ENCODE data around the gene ERMAP.

Gene ERMAP

DNA sequence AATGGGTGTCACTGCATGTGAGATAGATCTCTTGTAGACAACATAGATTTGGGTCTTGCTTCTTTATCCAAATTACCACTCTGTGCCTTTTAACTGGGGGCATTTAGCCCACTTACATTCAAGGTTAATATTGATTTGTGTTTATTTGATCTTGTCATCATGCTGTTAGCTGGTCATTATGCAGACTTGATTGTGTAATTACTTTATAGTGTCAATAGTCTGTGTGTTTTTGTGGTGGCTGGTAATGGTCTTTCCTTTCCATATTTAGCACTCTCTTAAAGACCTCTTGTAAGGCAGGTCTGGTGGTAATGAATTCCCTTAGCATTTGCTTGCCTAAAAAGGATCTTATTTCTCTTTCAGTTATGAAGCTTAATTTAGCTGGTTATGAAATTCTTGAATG is 59.1 kb downstream of the ERMAP start:
- no peak for DNase-seq (ENCODE audit: low read depth)

DNA sequence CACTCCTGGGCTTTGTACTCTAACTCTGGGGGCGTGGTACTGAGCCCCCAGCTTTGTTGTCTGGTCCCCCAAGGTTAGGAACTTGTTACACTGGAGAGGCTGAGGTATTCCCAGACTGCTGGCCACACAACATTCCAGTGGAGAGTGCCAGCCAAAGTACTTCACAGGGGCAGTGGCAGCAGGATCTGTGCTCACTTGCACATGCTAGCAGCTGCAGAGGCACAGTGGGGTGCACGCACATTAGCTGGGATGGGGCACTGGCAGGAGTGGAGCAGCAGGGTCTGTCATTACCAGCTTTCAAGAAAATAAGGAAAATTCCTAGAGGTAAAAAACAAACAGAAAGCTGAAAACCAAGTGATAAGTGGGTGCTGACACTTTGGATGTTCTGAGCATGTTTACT is 60.5 kb downstream of the ERMAP start:
- DNase-seq (ENCODE audit: low read depth) = no peak

DNA sequence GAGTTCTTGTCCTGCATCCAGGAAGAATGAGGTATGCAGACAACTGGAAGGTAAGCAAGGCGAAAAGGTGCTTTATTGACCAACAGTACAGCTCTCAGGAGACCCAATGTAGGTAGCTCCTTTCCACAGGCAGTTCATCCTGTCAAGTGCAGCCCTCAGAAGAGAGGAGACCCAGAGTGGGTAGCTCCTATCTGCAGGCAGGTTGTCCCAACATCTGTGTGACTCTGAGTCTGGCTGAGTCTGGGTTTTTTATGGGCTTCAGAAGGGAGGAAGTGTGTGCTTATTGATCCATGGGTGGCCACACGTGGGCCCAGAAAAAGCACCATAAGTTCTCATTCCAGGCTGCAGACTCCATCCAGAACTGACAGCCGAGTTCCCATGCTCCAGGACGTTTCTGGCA is 63.5 kb downstream of the ERMAP start:
- no peak for DNase-seq (ENCODE audit: low read depth)

DNA sequence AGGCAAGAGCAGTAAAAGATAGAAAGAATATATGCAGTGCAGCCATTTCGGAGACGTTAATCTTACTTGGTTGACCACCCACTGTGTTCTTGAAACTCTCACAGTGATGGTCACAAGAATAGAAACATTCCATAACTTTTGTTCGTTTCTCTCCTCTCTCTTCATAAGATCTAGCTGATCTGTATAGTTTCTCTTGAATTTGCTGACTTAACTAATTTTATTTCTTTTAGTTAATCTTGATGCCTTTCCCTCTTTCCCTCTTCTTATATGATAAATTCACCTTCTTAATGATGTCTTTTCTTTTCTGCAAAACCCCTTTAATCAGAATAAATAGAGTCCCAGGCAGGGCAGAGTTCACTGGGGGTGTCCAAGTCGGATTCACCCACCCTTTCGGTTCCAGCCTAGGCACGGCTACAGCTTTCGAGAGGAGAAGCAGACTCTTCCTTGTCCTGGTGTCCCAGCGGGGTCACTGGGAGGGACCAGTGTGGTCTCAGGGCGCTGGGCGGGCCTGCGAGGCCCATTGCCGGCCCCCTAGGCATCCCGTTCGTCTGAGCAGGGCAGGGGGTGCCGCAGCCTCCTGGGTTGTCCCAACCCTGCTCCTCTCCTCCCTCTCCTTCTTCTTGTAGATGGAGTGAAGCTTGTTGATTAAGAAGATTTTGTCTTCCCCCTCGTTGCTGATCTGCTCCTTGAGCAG is 69.3 kb downstream of the ERMAP start:
- DNase-seq (ENCODE audit: low read depth) = no peak

DNA sequence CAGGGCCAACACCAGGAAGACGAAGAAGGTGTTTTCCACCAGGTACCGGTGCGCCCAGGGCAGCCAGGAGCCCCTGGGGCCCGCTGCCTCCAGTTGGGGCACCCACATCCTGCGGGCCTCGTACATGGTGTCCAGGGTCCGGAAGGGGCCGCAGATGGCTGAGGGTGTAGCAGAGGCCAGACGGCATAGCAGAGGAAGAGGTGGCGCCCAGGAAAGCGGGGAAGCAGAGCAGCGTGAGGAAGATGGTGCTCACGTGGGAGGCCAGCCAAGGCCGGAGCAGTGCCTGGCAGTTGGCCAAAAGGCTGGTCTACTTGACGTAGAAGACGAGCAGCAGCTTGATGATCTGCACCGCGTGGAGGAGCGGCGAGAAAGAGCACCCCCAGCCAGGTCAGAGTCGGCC is 69.9 kb downstream of the ERMAP start:
- no peak for DNase-seq (ENCODE audit: low read depth)

DNA sequence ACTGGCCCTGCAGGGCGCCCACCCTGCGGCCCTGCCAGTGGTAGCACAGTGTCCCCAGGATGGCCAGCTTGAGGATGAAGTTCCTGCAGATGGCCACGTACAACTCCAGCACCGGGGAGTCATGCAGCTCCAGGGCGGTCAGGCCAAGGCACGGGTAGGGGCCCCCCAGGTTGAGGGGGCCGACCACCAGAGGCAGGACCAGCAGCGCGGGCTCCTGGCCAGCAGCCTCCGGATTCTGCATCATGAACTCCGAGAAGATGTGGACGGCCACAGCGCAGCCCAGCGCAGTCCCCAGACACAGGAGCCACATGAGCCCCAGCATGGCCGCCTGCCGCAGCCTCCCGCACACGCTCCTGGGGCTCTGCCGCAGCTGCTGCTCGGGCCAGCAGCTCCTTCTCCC is 70.4 kb downstream of the ERMAP start:
- no peak for DNase-seq (ENCODE audit: low read depth)

DNA sequence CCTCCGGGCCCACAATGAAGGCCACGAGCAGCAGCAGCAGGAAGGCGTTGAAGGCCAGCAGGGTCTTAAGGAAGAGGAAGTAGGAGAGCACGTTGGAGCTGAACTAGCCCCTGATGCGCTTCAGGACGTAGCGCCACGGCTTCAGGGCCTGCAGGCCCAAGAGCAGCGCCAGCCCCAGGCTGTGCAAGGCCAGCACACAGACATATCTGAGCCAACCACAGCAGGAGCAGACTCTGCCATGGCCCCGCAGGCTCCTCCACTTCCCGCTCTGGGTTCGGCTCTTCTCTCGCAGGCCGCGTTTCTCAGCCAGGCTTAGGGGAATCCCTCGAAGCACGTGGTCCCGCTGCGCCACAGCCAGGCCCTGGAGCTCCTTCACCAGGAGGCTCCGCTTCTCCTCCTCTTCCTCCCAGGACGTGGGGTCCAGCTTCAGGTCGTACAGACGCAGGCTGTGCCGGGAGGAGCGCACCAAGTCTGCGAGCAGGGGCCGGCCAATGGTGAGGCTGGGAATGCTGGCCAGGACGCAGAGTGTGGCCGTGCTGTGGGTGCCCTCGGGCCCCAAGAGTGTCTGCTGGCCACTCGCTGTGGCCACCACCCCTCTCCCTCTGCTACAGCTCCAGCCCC is 71.2 kb downstream of the ERMAP start:
- no peak for DNase-seq (ENCODE audit: low read depth)

DNA sequence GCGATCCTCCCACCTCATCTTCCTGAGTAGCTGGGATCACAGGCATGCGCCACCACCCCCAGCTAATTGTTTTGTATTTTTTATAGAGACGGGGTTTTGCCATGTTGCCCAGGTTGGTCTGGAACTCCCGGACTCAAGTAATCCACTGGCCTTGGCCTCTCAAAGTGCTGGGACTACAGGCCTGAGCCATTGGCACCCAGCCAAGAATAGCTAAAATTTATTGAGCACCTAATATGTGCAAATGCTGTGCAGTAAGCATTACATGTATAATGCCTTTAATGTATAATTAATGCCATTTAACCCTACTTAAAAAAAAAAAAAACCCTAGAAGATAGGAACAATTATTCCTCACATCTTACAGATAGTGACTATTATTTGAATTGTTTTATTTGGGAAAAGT is 72.3 kb downstream of the ERMAP start:
- no peak for DNase-seq (ENCODE audit: low read depth)

DNA sequence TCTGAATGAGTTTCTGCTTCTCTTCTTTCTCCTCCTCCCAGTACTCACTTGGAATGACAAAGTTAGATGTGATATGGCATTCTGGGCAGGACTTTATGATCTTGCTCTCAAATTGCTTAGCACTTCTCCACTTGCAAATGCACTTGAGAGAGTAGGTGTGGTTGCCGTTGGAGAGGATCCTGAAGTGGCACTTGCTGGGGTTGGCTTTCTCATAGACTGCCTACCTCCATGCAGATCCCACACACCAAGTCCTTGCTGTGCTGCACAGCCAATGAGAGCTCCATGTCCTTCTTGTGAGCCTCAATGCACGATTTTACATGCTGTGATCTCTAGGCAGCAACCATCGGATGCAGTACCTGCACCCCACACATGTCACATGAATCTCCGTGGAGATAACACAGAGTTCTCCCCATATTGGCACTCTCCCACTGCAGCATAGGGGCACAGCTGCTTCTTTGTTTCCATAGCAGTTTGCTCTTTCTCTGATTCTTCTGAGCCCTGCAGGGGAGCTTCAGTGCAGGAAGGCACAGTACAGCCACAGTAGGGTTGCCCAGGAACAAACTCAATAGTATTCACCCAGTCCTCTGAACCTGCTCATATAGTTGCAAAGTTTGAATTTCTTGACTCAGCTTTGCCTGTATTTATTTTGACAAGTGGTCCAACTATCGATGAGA is 74.7 kb downstream of the ERMAP start:
- no peak for DNase-seq (ENCODE audit: low read depth)

Measured in fibroblast of the conjunctiva (primary cell).